GM21526 (cell line): ENCODE measurements around the gene CLEC18C.
"Not testable (repeated sequence)": the region's sequence is repeated elsewhere in the genome, so short reads cannot be mapped to it uniquely, and the experiment has no call there.

ENCODE experiments used
- ATAC-seq: cut with Tn5 transposase; IDR thresholded peaks from one replicate; pipeline ENCODE4 v1.9.1; 2021; ENCODE audit warnings: moderate library complexity; ENCODE audit not compliant: unreplicated experiment, low FRiP score

CLEC18C gene

DNA sequence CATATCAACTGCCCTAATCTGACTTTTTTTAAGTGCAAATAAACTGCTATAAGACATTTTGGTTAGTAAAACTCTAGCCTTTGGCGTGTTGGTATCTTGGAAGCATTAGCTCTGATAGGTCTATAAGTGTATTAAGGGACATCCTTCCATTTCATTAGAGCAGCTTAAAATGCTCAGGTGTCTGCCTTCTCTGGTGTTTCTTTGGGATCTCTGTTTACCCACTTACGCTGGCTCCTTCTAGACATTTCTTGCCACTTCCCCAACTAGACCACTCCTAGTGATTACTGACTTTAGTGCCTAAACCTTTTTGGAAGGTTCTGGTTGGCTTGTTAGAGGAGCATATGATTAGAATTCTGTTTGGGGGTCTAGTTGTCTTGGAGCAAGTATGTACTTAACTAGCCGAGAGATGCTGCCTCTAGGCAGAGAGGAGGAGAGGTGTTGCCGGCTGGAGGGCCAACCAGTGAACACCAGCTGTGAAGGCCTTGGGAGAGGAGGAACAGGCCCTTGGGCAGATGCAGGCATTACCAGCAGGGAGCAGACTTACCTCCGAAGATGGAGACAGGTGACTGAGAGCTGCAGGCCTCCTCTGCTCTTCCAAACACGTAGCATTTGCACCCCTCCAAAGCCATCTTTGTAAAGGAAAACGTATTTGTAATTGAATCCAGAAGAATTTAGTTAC is 15.2 kb upstream of the CLEC18C start:
- no peak for ATAC-seq

DNA sequence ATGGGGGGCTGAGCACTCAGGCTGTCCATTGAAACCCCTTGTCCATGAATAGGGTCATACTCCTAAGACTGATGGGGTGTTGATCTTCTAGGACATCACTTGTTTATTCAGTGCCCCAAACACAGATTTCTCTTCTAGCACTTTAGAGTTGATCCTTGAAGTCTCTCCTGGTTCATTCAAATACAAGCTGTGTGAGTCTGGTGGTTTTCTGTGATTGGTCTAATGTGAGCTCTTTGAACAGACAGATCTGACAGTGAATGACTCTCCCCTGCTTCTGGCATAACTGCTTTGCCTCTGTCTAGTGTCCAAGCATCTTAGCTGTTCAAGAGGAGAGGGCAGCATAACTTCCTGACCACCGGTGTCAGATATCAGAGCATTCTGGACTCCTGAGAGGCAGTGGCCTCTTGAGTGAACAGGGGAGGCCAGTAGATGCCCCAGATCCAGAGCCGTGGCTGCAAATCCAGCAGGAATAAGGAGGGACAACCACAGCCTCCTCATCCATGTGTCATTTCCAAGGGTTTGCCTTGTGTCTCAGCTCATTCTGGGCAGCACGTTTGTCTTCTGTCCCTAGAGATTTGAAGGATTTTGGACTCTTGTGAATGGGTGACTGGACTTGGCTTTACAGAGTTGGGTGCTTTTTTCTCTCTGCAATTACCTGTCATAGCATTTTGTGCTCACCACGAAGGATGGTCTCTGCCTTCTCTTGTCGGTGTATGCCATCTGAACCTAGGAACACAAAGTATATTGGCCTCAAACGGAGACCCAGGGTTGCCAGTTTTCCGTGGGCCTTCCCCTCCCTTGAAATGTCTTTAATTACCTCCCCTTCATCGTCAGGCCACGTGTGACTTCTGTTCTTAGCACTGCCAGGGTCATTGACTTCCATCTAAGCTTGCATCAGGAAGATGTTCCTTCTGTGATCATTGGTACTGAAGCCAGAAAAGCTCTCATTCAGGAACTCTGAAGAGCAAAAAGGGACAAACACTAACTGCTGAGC is 13.9 kb upstream of the CLEC18C start:
- ATAC-seq: no peak

- no peak for ATAC-seq
Measured at GRCh38 chr16:70160388-70160787, 13.2 kb upstream of the CLEC18C start.

DNA sequence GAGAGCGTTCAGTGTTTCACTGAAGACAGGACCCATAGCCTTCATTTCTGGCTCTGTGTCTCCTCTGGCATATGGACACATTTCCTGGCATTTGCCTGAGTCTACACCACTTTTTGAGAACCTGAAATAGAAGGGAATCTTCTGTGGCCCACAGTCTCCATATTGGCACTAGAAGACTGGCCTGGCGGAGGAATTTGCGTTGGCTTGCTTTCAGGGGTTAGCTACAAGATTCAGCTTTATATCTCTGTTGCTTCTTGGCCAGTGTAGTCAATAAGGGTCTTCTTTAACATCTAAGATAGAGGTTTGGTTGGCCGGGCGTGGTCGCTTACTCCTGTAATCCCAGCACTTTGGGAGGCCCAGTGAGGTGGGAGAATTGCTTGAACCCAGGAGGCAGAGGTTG is 12.8 kb upstream of the CLEC18C start:
- ATAC-seq: no peak

DNA sequence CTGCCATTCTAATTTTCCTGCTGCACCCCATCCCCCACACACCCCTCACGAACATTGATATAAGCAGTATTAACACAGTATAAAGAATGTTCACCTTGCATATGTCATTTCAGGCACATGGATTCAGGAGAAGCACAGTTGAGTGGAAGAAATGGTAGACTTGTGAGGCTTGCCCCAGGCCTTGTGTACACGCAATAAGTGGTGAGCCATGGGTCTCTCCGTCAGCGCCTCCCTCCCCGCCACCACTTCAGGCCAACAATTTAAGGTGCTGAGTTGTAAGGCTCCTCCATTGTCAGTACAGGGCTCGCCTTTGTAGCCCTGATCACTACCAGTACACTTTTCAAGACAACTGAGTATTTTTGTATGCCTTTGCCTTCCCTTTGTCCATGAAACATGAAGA is 12.2 kb upstream of the CLEC18C start:
- ATAC-seq: no peak

GRCh38 chr16:70162041-70162451 is 11.5 kb upstream of the CLEC18C start:
- ATAC-seq: no peak

DNA sequence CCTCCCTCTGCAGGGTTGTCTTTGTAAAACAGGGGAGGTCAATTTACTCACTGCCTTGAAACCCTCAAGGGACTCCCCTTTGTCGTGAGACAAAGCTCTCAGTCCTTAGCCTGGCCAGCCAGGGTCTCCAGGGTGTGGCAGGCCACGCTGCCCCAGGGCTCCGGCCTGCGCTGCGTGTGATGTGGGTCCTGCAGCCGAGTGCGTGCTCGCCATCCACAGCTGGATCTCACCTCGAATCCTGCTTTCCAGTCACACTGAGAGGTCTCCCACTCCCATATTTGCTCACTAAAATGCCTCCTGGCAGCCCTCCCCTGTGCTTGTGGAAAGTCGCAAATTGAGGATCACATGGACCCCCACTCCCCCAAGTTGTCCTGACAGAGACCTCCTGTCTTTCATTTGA is 10.0 kb upstream of the CLEC18C start:
- no peak for ATAC-seq

DNA sequence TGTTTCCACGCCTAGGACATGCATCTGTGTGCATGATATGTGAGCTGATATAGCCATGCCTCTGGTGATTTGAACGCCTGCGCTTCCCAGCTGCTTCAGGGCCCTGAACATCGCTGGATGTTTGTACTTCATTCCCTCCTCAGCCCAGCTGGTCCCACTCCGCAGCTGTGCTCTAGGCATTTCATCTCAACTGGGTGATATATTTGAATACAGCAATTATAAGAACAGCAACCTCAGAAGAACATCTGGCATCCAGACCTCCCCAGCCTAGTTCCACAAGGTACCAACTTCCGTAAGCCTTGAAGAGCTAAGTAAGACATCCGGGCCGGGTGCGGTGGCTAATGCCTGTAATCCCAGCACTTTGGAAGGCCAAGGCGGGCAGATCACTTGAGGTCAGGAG is 6.9 kb upstream of the CLEC18C start:
- ATAC-seq: not testable (repeated sequence)

DNA sequence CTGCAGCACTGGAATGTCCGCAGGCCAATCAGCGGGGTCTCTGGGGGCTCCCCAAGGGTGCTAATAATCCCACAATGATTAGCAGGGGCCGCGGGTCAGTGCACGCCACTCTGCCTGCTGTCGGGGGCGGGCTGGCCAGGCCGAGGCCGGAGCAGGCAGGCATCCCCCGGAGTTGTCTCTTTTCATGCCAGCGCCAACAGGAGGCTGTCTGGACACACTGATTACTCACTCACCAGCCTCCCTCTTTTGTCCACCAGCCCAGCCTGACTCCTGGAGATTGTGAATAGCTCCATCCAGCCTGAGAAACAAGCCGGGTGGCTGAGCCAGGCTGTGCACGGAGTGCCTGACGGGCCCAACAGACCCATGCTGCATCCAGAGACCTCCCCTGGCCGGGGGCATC is 329 bp downstream of the CLEC18C start:
- ATAC-seq: not testable (repeated sequence)

DNA sequence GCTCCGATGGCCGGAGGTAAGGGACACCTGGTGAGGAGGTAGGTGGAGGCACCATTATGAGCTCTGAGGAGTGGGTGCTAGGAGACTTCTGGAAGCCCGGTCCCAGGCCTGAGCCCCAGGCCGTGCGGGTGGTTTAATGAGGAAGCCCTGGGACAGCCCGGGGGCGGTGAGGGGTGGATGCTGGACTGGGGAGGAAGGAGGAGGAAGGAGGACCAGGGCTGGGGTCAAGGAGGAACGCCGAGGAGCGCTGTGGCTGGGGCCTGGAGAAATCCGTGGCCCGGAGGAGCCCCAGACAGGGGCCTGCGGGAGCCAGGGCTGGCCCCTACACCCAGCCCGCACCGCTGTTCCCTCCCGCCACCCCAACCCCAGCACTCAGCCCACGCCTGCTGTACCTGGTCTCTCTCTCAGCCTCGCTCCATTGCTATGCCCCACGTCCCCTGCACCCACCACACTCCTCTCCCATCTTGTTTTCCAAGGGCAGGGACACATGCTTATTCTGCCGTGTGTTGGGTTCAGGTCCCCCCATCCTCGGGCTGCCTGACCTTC is 873 bp downstream of the CLEC18C start:
- ATAC-seq: not testable (repeated sequence)

GRCh38 chr16:70187858-70188607 is 14.4 kb downstream of the CLEC18C start:
- not testable (repeated sequence) for ATAC-seq

DNA sequence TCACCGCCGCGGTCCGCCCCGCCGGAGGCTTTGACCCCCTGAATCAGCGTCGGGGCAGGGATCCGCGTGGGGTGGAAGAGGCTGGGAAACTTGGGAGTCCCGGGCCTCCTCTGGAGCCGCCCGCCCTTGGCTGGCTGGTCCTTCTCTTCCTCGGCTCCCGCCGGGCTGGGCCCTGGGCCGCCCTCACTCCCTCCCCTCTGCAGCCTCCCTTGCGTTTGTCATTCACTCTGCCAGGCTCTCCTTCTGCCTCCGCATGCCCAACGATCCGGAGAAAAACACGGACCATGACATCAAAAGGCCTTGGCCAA is 15.0 kb downstream of the CLEC18C start:
- not testable (repeated sequence) for ATAC-seq

DNA sequence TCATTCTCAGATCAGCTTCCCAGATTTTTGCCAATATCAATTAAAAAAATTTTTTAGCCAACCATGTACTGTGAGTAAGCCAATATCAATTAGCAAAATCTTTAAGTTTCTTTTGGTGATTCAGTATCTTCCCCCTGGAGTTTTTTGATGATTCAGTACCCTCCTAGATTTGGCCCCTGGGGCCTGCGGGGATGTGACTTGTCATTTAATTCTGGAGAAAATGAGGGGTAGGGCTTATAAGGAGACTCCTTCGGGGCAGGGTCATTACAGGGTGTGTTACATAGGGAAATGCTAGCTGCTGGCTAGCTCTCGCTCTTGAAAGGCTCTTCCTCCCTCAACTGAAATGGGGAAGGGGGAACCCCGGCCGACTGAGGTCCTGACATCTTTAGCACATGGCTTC is 17.0 kb downstream of the CLEC18C start:
- not testable (repeated sequence) for ATAC-seq

DNA sequence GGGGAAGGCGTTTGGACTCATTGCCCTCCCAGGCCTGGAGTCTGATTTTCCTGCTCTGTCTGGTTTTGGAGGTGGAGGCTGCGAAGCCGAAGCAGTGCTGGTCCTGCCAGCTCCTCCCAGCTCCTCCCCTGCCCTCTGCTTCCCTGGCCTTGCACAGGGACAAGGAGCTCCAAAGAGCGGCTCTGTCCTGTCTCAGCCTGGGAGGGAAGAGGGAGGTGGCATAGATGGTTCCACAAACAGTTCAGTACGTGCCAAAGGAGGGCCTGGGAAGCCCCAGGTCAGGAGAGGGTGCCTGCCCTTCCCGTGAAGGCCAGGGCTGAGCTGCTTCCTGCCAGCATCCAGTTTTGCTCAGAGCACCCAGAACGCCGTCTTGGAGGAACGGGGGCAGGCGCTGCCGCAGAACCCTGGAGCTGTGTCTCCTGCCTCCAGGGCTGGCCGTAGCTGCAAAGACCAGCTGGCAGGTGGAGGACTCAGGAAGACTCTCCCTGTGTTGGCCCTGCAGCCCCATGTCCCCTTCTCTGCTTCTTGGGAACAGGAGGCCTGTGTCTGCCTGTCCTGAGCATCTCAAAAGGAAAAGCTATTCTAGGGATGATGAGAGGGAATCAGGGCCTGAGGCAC is 23.2 kb downstream of the CLEC18C start:
- ATAC-seq: not testable (repeated sequence)

GRCh38 chr16:70197611-70198010 is 24.0 kb downstream of the CLEC18C start:
- ATAC-seq: not testable (repeated sequence)

DNA sequence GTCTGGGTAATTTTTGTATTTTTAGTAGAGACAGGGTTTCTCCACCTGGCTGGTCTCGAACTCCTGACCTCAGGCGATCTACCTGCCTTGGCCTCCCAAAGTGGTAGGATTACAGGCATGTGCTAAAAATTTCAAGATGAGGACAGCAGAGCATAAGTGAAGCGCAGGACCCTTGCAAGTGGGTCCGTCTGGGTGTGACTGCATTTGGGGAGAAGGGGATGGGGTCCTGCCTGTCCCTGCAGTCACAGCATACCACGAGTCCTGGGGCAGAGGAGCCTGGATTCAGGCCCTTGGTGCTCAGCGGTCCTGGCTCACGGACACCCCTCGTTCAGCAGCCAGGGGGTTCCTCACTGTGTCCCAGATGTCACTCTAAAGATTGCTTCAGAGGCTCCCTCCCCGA is 24.6 kb downstream of the CLEC18C start:
- ATAC-seq: not testable (repeated sequence)

GRCh38 chr16:70198666-70199065 is 25.1 kb downstream of the CLEC18C start:
- ATAC-seq: not testable (repeated sequence)

- not testable (repeated sequence) for ATAC-seq
Measured at GRCh38 chr16:70199170-70199569, 25.6 kb downstream of the CLEC18C start.

- not testable (repeated sequence) for ATAC-seq
Measured at GRCh38 chr16:70200063-70200462, 26.5 kb downstream of the CLEC18C start.

DNA sequence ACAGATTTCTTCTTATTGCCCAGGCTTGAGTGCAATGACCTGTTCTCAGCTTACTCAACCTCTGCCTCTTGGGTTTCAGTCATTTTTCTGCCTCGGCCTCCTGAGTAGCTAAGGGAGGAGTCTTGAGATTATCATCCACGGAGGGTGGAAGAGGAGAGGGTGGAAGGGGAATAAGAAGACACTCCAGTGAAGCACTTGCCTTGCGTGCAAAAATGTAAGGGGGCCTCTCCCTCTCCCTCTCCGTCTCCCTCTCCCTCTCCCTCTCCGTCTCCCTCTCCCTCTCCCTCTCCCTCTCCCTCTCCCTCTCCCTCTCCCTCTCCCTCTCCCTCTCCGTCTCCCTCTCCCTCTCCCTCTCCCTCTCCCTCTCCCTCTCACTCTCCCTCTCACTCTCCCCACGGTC is 29.9 kb downstream of the CLEC18C start:
- ATAC-seq: not testable (repeated sequence)
